ENCODE data around the gene MMADHC.
"Not testable (repeated sequence)": the region's sequence is repeated elsewhere in the genome, so short reads cannot be mapped to it uniquely, and the experiment has no call there.

The MMADHC gene

DNA sequence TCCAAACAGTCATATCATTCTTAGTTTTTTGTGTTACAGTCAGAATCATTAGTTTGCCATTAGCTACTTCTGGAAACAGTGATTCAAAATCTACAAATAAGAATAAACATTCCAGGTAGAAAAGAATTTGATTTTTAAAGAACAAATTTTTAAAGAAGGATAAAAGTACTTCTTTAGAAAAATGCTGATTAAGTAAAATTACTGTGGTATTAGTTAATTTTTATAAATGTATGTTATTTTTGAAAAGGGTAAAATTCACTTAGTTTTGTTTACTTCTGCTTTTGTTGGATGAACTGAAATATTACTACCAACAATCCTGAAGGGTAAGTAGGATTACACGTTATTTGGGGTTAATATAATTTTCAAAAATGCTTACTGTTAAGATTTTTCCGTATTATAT is 11.8 kb downstream of the MMADHC start:
- no peak overlapping the region for H3K27ac Mint-ChIP-seq
- no peaks in the 10 kb centered on the region for H3K27me3 Mint-ChIP-seq (ENCODE audit: low read depth)
- no peak overlapping the region for H3K4me3 Mint-ChIP-seq
- no peaks in the 10 kb centered on the region for H3K9me3 Mint-ChIP-seq
- H3K36me3 Mint-ChIP-seq (ENCODE audit: low read depth), result peaks cover 33% of the 10 kb centered on the region
- H3K4me1 Mint-ChIP-seq (ENCODE audit: low read depth), result peaks cover 21% of the 10 kb centered on the region

DNA sequence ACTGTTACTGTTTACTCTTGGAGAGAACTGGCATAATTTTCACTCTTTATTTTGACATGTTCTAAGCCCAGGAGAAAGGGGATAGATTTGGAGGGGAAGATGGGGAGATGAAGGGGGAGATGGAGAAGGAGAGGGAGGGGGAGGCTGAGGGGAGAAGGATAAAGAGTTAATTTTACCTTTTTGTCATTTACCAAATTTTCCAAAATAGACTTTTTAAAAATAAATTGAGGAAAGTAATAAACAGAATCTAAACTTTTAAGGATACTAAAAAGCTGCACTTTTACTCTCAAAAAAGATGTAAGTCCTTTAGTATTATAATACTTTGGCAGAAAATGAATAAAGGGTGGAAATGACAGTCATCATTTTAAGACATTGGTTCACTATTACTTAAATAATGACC is 12.3 kb downstream of the MMADHC start:
- H3K36me3 Mint-ChIP-seq (ENCODE audit: low read depth), result peaks cover 30% of the 10 kb centered on the region
- H3K27me3 Mint-ChIP-seq (ENCODE audit: low read depth), result no peaks in the 10 kb centered on the region
- no peaks in the 10 kb centered on the region for H3K9me3 Mint-ChIP-seq
- no peak overlapping the region for H3K27ac Mint-ChIP-seq
- peaks cover 18% of the 10 kb centered on the region for H3K4me1 Mint-ChIP-seq (ENCODE audit: low read depth)
- H3K4me3 Mint-ChIP-seq, result no peak overlapping the region

DNA sequence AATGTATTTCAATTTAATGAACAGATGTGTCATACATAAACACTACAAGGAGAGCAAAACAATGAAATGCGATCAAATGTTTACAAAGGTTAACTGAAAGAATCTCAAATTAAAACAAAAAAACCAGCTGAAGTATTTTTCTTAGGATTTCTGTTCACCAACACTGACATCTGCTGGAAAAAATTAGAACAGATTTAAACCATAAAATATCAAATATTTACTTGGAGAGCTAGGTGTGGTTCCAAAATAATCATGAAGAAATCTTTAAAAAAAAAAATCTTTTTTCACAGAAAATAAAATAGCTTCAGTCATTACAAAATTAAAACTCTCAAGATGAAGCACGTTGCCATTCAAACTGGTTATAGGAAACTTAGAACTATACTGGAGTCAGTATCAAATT is 13.8 kb downstream of the MMADHC start:
- peaks cover 14% of the 10 kb centered on the region for H3K4me1 Mint-ChIP-seq (ENCODE audit: low read depth)
- H3K4me3 Mint-ChIP-seq, result no peak overlapping the region
- no peaks in the 10 kb centered on the region for H3K9me3 Mint-ChIP-seq
- peaks cover 34% of the 10 kb centered on the region for H3K36me3 Mint-ChIP-seq (ENCODE audit: low read depth)
- H3K27me3 Mint-ChIP-seq (ENCODE audit: low read depth), result no peaks in the 10 kb centered on the region
- H3K27ac Mint-ChIP-seq, result no peak overlapping the region

- no peaks in the 10 kb centered on the region for H3K27me3 Mint-ChIP-seq (ENCODE audit: low read depth)
- H3K4me3 Mint-ChIP-seq, result no peak overlapping the region
- peaks cover 35% of the 10 kb centered on the region for H3K36me3 Mint-ChIP-seq (ENCODE audit: low read depth)
- H3K9me3 Mint-ChIP-seq, result no peaks in the 10 kb centered on the region
- peaks cover 9% of the 10 kb centered on the region for H3K4me1 Mint-ChIP-seq (ENCODE audit: low read depth)
- peak overlapping the region; percentile 20 for H3K27ac Mint-ChIP-seq
Measured at GRCh38 chr2:149572102-149572953, 15.2 kb downstream of the MMADHC start.

- H3K27ac Mint-ChIP-seq, result no peak overlapping the region
Measured at GRCh38 chr2:149568138-149568537, 19.4 kb downstream of the MMADHC start.

DNA sequence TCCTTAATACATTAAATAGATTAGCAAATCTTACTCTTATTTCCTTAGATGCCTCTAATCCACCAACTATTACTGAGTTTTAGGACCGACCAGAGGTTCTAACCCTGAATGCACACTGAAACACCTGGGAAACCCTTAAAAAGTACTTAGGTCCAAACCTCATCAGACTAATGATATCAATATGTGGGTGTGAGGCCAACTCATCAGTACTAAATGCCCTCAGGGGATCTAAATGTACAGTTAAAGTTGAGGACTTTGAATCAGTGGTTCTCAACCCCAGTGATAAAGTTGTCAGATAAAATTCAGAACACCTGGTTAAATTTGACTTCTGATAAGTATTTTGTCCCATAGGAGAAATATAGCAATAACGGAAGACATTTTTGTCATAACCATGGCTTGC is 20.9 kb downstream of the MMADHC start:
- Mint-ChIP-seq H3K4me1 (ENCODE audit: low read depth) (no peaks in the 10 kb centered on the region), H3K9me3 (no peaks in the 10 kb centered on the region), H3K27ac (no peak overlapping the region), H3K27me3 (ENCODE audit: low read depth) (no peaks in the 10 kb centered on the region), H3K4me3 (no peak overlapping the region), H3K36me3 (ENCODE audit: low read depth) (peaks cover 27% of the 10 kb centered on the region)

More at GRCh38 chr2:149568138-149568537, 19.4 kb downstream of the MMADHC start:
- no peaks in the 10 kb centered on the region for H3K27me3 Mint-ChIP-seq (ENCODE audit: low read depth)
- H3K9me3 Mint-ChIP-seq, result no peaks in the 10 kb centered on the region
- peaks cover 2% of the 10 kb centered on the region for H3K4me1 Mint-ChIP-seq (ENCODE audit: low read depth)
- peaks cover 30% of the 10 kb centered on the region for H3K36me3 Mint-ChIP-seq (ENCODE audit: low read depth)
- no peak overlapping the region for H3K4me3 Mint-ChIP-seq

DNA sequence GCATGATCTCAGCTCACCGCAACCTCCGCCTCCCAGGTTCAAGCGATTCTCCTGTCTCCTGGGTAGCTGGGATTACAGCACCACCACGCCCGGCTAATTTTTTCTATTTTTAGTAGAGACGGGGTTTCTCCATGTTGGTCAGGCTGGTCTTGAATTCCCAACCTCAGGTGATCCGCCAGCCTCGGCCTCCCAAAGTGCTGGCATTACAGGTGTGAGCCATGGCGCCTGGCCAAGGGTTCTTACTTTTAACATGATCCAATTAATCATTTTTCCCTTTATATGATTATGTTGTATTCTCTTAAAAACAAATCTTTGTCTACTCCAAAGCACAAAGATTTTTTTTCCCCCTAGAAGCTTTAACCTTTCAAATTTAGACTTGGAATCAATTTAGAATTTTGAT is 21.9 kb downstream of the MMADHC start:
- not testable (repeated sequence) for H3K27ac Mint-ChIP-seq; H3K4me3 Mint-ChIP-seq; H3K9me3 Mint-ChIP-seq; H3K4me1 Mint-ChIP-seq (ENCODE audit: low read depth); H3K27me3 Mint-ChIP-seq (ENCODE audit: low read depth)
- H3K36me3 Mint-ChIP-seq (ENCODE audit: low read depth), result peaks cover 27% of the 10 kb centered on the region

DNA sequence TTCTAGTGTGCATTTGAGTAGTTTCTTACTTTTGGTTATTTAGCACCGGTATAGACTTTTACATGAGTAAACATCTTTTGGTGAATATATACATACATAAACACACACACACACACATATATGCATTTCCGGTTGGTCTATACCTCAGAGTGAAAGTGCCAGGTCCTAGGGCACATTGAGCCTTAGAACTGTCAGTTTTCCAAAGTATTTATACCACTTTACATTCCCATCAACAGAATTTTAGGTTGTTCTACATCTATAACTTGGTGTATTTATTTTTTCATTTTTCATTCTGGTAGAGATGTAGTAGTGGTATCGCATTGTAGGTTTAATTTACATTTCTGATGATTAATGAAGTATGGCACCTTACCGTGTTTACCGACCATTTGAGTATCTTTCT is 22.6 kb downstream of the MMADHC start:
- no peak overlapping the region for H3K27ac Mint-ChIP-seq
- no peak overlapping the region for H3K4me3 Mint-ChIP-seq
- no peaks in the 10 kb centered on the region for H3K9me3 Mint-ChIP-seq
- no peaks in the 10 kb centered on the region for H3K4me1 Mint-ChIP-seq (ENCODE audit: low read depth)
- H3K36me3 Mint-ChIP-seq (ENCODE audit: low read depth), result peaks cover 25% of the 10 kb centered on the region
- H3K27me3 Mint-ChIP-seq (ENCODE audit: low read depth), result no peaks in the 10 kb centered on the region

DNA sequence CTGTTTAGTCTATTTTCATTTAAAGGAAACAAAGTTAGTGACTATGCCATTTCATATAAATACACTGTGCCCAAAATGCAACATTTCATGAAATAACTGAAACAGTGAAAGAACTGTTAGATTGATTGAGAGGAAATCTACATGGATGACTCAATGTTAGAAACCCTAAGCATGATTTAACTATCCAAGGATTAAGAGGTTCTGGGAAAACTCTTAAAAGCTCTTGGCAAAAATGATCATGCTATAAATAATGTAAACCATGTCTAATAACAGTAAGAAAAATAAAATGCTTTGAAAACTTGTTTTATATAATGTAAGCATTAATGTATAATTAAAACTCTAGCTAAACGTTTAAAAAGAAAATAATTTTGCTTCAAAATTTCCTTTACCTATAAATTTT is 23.5 kb downstream of the MMADHC start:
- Mint-ChIP-seq H3K27me3 (ENCODE audit: low read depth) (no peaks in the 10 kb centered on the region), H3K36me3 (ENCODE audit: low read depth) (peaks cover 19% of the 10 kb centered on the region), H3K4me3 (no peak overlapping the region), H3K27ac (no peak overlapping the region), H3K4me1 (ENCODE audit: low read depth) (no peaks in the 10 kb centered on the region), H3K9me3 (no peaks in the 10 kb centered on the region)

DNA sequence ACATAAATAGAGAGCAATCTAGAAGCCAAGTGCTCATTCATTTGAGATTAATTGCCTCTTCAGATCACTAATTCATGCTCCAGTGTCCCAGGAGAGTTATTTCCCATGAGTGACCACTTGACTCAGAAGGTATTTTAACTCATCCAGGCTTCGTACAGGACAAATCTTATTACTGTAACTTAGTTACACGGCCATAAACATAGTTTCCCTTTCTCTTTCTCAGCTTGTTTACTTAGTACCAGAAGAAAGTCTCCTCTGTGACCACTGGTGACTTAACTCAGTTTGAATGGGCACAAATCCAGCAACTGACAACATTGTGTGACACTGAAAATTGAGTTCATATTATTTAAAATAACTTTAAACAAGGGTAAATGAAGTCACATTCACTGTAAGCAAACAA is 25.3 kb downstream of the MMADHC start:
- Mint-ChIP-seq H3K4me3 (no peak overlapping the region), H3K27ac (no peak overlapping the region), H3K4me1 (ENCODE audit: low read depth) (no peaks in the 10 kb centered on the region), H3K27me3 (ENCODE audit: low read depth) (no peaks in the 10 kb centered on the region), H3K9me3 (no peaks in the 10 kb centered on the region), H3K36me3 (ENCODE audit: low read depth) (peaks cover 6% of the 10 kb centered on the region)

GRCh38 chr2:149561309-149561926 is 26.2 kb downstream of the MMADHC start:
- Mint-ChIP-seq H3K27ac (no peak overlapping the region), H3K9me3 (no peaks in the 10 kb centered on the region), H3K27me3 (ENCODE audit: low read depth) (peaks cover 5% of the 10 kb centered on the region), H3K4me3 (no peak overlapping the region), H3K36me3 (ENCODE audit: low read depth) (peaks cover 6% of the 10 kb centered on the region), H3K4me1 (ENCODE audit: low read depth) (no peaks in the 10 kb centered on the region)

GRCh38 chr2:149559341-149560068 is 28.1 kb downstream of the MMADHC start:
- H3K9me3 Mint-ChIP-seq, result no peaks in the 10 kb centered on the region
- H3K36me3 Mint-ChIP-seq (ENCODE audit: low read depth), result no peaks in the 10 kb centered on the region
- peaks cover 5% of the 10 kb centered on the region for H3K27me3 Mint-ChIP-seq (ENCODE audit: low read depth)
- no peak overlapping the region for H3K27ac Mint-ChIP-seq
- no peak overlapping the region for H3K4me3 Mint-ChIP-seq
- no peaks in the 10 kb centered on the region for H3K4me1 Mint-ChIP-seq (ENCODE audit: low read depth)

GRCh38 chr2:149556452-149556851 is 31.1 kb downstream of the MMADHC start:
- Mint-ChIP-seq H3K9me3 (no peaks in the 10 kb centered on the region), H3K4me1 (ENCODE audit: low read depth) (no peaks in the 10 kb centered on the region), H3K4me3 (no peak overlapping the region), H3K27me3 (ENCODE audit: low read depth) (peaks cover 9% of the 10 kb centered on the region), H3K27ac (no peak overlapping the region), H3K36me3 (ENCODE audit: low read depth) (no peaks in the 10 kb centered on the region)

DNA sequence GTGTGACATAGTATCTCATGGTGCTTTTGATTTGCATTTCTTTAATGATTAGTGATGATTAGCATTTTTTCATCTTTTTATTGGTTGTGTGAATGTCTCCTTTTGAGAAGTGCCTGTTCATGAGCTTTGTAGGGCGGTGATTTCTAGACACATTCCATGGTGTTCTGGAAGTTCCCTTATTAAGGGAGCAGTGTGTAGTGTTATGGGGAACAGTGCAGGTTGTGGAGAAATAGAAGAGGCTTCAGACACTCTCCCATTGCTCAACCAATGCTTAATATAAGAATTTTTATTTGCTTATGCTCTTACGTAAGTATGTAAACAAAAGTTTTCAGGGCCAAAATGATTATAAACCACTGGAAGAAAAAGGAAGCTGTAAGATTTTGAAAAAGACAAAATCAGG is 34.7 kb downstream of the MMADHC start:
- Mint-ChIP-seq H3K9me3 (no peaks in the 10 kb centered on the region), H3K36me3 (ENCODE audit: low read depth) (no peaks in the 10 kb centered on the region), H3K4me3 (no peak overlapping the region), H3K4me1 (ENCODE audit: low read depth) (no peaks in the 10 kb centered on the region), H3K27me3 (ENCODE audit: low read depth) (peaks cover 9% of the 10 kb centered on the region), H3K27ac (no peak overlapping the region)

DNA sequence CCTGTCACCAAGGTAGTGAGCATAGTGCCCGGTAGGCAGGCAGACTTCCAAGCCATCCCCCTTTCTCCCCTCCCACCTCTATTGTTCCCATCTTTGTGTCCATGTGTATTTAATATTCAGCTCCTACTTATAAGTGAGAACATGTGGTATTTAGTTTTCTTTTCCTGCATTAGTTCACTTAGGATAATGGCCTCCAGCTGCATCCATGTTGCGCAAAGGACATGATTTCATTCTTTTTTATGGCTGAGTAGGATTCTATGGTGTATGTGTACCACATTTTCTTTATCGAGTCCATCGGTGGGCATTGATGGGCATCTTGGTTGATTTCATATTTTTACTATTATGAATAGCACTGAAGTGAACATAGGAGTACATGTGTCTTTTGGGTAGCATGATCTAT is 35.3 kb downstream of the MMADHC start:
- H3K4me3 Mint-ChIP-seq, result no peak overlapping the region
- H3K36me3 Mint-ChIP-seq (ENCODE audit: low read depth), result no peaks in the 10 kb centered on the region
- H3K27me3 Mint-ChIP-seq (ENCODE audit: low read depth), result peaks cover 9% of the 10 kb centered on the region
- no peaks in the 10 kb centered on the region for H3K4me1 Mint-ChIP-seq (ENCODE audit: low read depth)
- H3K9me3 Mint-ChIP-seq, result no peaks in the 10 kb centered on the region
- H3K27ac Mint-ChIP-seq, result no peak overlapping the region

Data from T-helper 1 cell treated with Interleukin-12 subunit alpha and Interleukin-12 subunit beta and Interleukin-4 antibody, amounts not matched to agents 30 μg/mL and 1 μg/mL, for 36 hours (primary cell).